H9 (cell line): Measurements from ENCODE around the gene MUSK. TPM values are rescaled to one million over a fixed set of nuclear protein-coding genes. Genes with fewer than 3 reads are reported as not detected.

Experiments used
- DNase-seq: peaks from one replicate; pipeline ENCODE4 v3.0.0-alpha.2; 2017
- H2AFZ ChIP-seq: one replicate; pipeline ENCODE4 v1.6.1; 2013; ENCODE audit warnings: mild to moderate bottlenecking, low read length, control low read depth, moderate library complexity
- H2AK5ac ChIP-seq: 2 replicates; pipeline ENCODE4 v1.6.1; 2013; ENCODE audit warnings: low read length, control low read depth, mixed read lengths; ENCODE audit not compliant: insufficient read length
- H2BK120ac ChIP-seq: one replicate; pipeline ENCODE4 v1.6.1; 2013; ENCODE audit warnings: low read depth, mild to moderate bottlenecking, low read length, control low read depth, inconsistent platforms; ENCODE audit not compliant: poor library complexity, severe bottlenecking
- H2BK12ac ChIP-seq: 2 replicates; pipeline ENCODE4 v1.6.1; 2013; ENCODE audit warnings: low read length, control low read depth, mixed read lengths, low read depth; ENCODE audit not compliant: insufficient read length
- H2BK15ac ChIP-seq: 2 replicates; pipeline ENCODE4 v1.6.1; 2013; ENCODE audit warnings: low read depth, low read length, control low read depth
- H2BK20ac ChIP-seq: one replicate; pipeline ENCODE4 v1.6.1; 2013; ENCODE audit warnings: low read depth, mild to moderate bottlenecking, low read length, control low read depth, inconsistent platforms; ENCODE audit not compliant: poor library complexity, severe bottlenecking
- H2BK5ac ChIP-seq: 2 replicates; pipeline ENCODE4 v1.6.1; 2013; ENCODE audit warnings: low read length, control low read depth, mixed read lengths; ENCODE audit not compliant: insufficient read length
- H3K14ac ChIP-seq: 2 replicates; pipeline ENCODE4 v1.6.1; 2013; ENCODE audit warnings: low read length, control low read depth; ENCODE audit not compliant: insufficient read depth
- H3K18ac ChIP-seq: 2 replicates; pipeline ENCODE4 v1.6.1; 2013; ENCODE audit warnings: low read depth, mild to moderate bottlenecking, mixed read lengths, low read length, control low read depth; ENCODE audit not compliant: insufficient read length
- H3K23ac ChIP-seq: 2 replicates; pipeline ENCODE4 v1.6.1; 2013; ENCODE audit warnings: low read length, control low read depth, mixed read lengths, low read depth; ENCODE audit not compliant: insufficient read length
- H3K23me2 ChIP-seq: 2 replicates; pipeline ENCODE4 v1.6.1; 2013; ENCODE audit warnings: low read depth, mild to moderate bottlenecking, mixed read lengths, low read length, control low read depth; ENCODE audit not compliant: insufficient read length, poor library complexity, severe bottlenecking
- H3K27ac ChIP-seq: 2 replicates; pipeline ENCODE4 v1.5.1; 2013; ENCODE audit warnings: low read length, control low read depth, mixed read lengths, low read depth; ENCODE audit not compliant: insufficient read length
- H3K27me3 ChIP-seq: 2 replicates; pipeline ENCODE4 v1.6.1; 2013; ENCODE audit warnings: low read length, control low read depth, inconsistent platforms; ENCODE audit not compliant: insufficient read depth
- H3K4ac ChIP-seq: 2 replicates; pipeline ENCODE4 v1.6.1; 2013; ENCODE audit warnings: low read depth, mild to moderate bottlenecking, control low read depth, inconsistent platforms, low read length, moderate library complexity
- H3K4me1 ChIP-seq: 2 replicates; pipeline ENCODE4 v1.6.1; 2013; ENCODE audit warnings: low read length, control low read depth, inconsistent platforms; ENCODE audit not compliant: insufficient read depth
- H3K4me2 ChIP-seq: 2 replicates; pipeline ENCODE4 v1.6.1; 2013; ENCODE audit warnings: low read length, control low read depth, mixed read lengths; ENCODE audit not compliant: insufficient read length, insufficient read depth
- H3K56ac ChIP-seq: 2 replicates; pipeline ENCODE4 v1.6.1; 2013; ENCODE audit warnings: low read depth, mild to moderate bottlenecking, mixed read lengths, low read length, control low read depth; ENCODE audit not compliant: insufficient read length
- H3K79me1 ChIP-seq: 2 replicates; pipeline ENCODE4 v1.6.1; 2013; ENCODE audit warnings: low read depth, mild to moderate bottlenecking, moderate library complexity, low read length, control low read depth, inconsistent platforms; ENCODE audit not compliant: insufficient read depth, poor library complexity, severe bottlenecking
- H3K79me2 ChIP-seq: 2 replicates; pipeline ENCODE4 v1.6.1; 2013; ENCODE audit warnings: low read length, control low read depth, inconsistent platforms; ENCODE audit not compliant: insufficient read depth
- H3K9ac ChIP-seq: 2 replicates; pipeline ENCODE4 v1.6.1; 2013; ENCODE audit warnings: low read length, control low read depth, mixed read lengths; ENCODE audit not compliant: insufficient read length; ENCODE audit errors: extremely low read depth
- H3K9me3 ChIP-seq: one replicate; pipeline ENCODE4 v1.6.1; 2013; ENCODE audit warnings: low read depth, low read length, inconsistent platforms; ENCODE audit not compliant: control insufficient read depth
- H3T11ph ChIP-seq: one replicate; pipeline ENCODE4 v1.6.1; 2013; ENCODE audit warnings: mild to moderate bottlenecking, low read length, control low read depth, inconsistent platforms
- H4K20me1 ChIP-seq: one replicate; pipeline ENCODE4 v1.6.1; 2013; ENCODE audit not compliant: control insufficient read depth, insufficient read length, insufficient read depth
- H4K5ac ChIP-seq: 2 replicates; pipeline ENCODE4 v1.6.1; 2013; ENCODE audit warnings: low read depth, mild to moderate bottlenecking, mixed read lengths, low read length, control low read depth; ENCODE audit not compliant: insufficient read length
- H4K8ac ChIP-seq: replicated peaks from 2 replicates; pipeline ENCODE4 v1.6.1; 2013; ENCODE audit warnings: low read length, control low read depth, mixed read lengths, low read depth; ENCODE audit not compliant: insufficient read length
- H4K91ac ChIP-seq: 2 replicates; pipeline ENCODE4 v1.6.1; 2013; ENCODE audit warnings: low read depth, mild to moderate bottlenecking, moderate library complexity, mixed read lengths, low read length, control low read depth; ENCODE audit not compliant: insufficient read length
- H3K27ac Mint-ChIP-seq, 3 experiments: 2 replicates in 2 of 3; 3 replicates in 1 of 3; pipeline ENCODE4 v1.8.0; 2020 to 2021; ENCODE audit warnings: mixed read lengths in 3 of 3, mild to moderate bottlenecking in 1 of 3, moderate library complexity in 1 of 3
- H3K27me3 Mint-ChIP-seq: 2 replicates; pipeline ENCODE4 v1.8.0; 2021; ENCODE audit warnings: low read depth, mild to moderate bottlenecking, moderate library complexity, mixed read lengths
- H3K36me3 Mint-ChIP-seq, 3 experiments: 2 replicates in 2 of 3; 3 replicates in 1 of 3; pipeline ENCODE4 v1.8.0; 2020 to 2021; ENCODE audit warnings: low read depth in 3 of 3, mixed read lengths in 3 of 3; ENCODE audit not compliant: insufficient read depth in 1 of 3
- H3K4me1 Mint-ChIP-seq, 2 experiments: 2 replicates each; pipeline ENCODE4 v1.8.0; 2020; ENCODE audit warnings: mixed read lengths in 2 of 2
- H3K4me3 Mint-ChIP-seq, 2 experiments: 2 replicates in 1 of 2; 3 replicates in 1 of 2; pipeline ENCODE4 v1.8.0; 2020 to 2021; ENCODE audit warnings: mild to moderate bottlenecking in 2 of 2, mixed read lengths in 2 of 2, moderate library complexity in 1 of 2
- H3K9me3 Mint-ChIP-seq, 2 experiments: 2 replicates in 1 of 2; 3 replicates in 1 of 2; pipeline ENCODE4 v1.8.0; 2020; ENCODE audit warnings: mild to moderate bottlenecking in 2 of 2, mixed read lengths in 2 of 2, moderate library complexity in 1 of 2
- CTCF ChIP-seq: fragments of 200-600 bp; sonication (generic); conservative IDR thresholded peaks from 3 replicates; pipeline ENCODE4 v1.8.0; 2021; ENCODE audit warnings: antibody characterized with exemption, mild to moderate bottlenecking
- WGBS: extraction: QIAGEN DNeasy Blood & Tissue Kit; methylation state at CpG from one replicate; pipeline ENCODE4 v1.1.7; 2013; ENCODE audit warnings: missing lambda C conversion rate, low lambda C conversion rate, mixed read lengths; ENCODE audit not compliant: insufficient read length; ENCODE audit errors: extremely low coverage; 5-methylcytosine and 5-hydroxymethylcytosine counted together
- total RNA-seq: library from RNA; stranded (reverse); gene quantifications from 2 replicates; pipeline ENCODE4 v1.2.1, GENCODE V29; 2021

Gene MUSK
- total RNA-seq, 1 experiment from 2014 or later, result not detected

- Histone ChIP-seq H4K5ac (no peak overlapping the region), H4K91ac (no peak overlapping the region), H3K23me2 (no peaks in the 10 kb centered on the region), H3K18ac (no peak overlapping the region), H4K8ac (no peak overlapping the region), H3K56ac (no peak overlapping the region), H3K4me1 (no peaks in the 10 kb centered on the region), H2AFZ (no peak overlapping the region), H2AK5ac (no peak overlapping the region), H3K27me3 (no peaks in the 10 kb centered on the region), H3K79me1 (no peaks in the 10 kb centered on the region), H3T11ph (no peak overlapping the region), H2BK15ac (no peak overlapping the region), H3K9ac (no peak overlapping the region), H3K14ac (no peak overlapping the region), H2BK120ac (no peak overlapping the region), H3K79me2 (no peaks in the 10 kb centered on the region), H3K23ac (no peak overlapping the region), H3K9me3 (no peaks in the 10 kb centered on the region), H4K20me1 (no peaks in the 10 kb centered on the region), H3K4ac (no peak overlapping the region), H2BK20ac (no peak overlapping the region), H2BK12ac (no peak overlapping the region), H3K27ac (no peak overlapping the region), H2BK5ac (no peak overlapping the region), H3K4me2 (no peak overlapping the region)
- Mint-ChIP-seq H3K9me3 (no peaks in the 10 kb centered on the region), H3K4me3 (no peak overlapping the region; a peak in 1 of 5 replicates), H3K27me3 (no peaks in the 10 kb centered on the region), H3K4me1 (peaks cover 5 to 8% of the 10 kb centered on the region in 2 experiments), H3K27ac (no peak overlapping the region), H3K36me3 (no peaks in the 10 kb centered on the region)
- no peak for TF ChIP-seq CTCF
- no CpG with 5 or more reads among the region's 3 CpGs for WGBS
- DNase-seq, result no peak
Observed at GRCh38 chr9:110812886-110813285, 144.3 kb downstream of the MUSK start.
